Body of pancreas (tissue), 4 donors: ENCODE data around the gene BOC.

Experiments
- CTCF ChIP-seq, 7 experiments: fragments of 450-650 bp in 4 of 7; fragments of 200-600 bp in 3 of 7; sonication (generic) in 3 of 7; IDR thresholded peaks; one replicate each; pipeline ENCODE4 v1.5.1; 2016 to 2019; ENCODE audit warnings: antibody characterized with exemption in 7 of 7
- POLR2A ChIP-seq, 3 donors: fragments of 450-650 bp; IDR thresholded peaks; one replicate each; pipeline ENCODE4 v1.6.1; 2016; ENCODE audit warnings: antibody characterized with exemption in 3 of 3, mild to moderate bottlenecking in 2 of 3

- TF ChIP-seq CTCF (IDR thresholded peaks at IDR 0.05) = no peak
- TF ChIP-seq POLR2A (IDR thresholded peaks at IDR 0.05) = no peak
Observed at GRCh38 chr3:113258361-113258760, 47.0 kb downstream of the BOC start.
